ENCODE data around the gene DNAJC4.

DNAJC4 gene

DNA sequence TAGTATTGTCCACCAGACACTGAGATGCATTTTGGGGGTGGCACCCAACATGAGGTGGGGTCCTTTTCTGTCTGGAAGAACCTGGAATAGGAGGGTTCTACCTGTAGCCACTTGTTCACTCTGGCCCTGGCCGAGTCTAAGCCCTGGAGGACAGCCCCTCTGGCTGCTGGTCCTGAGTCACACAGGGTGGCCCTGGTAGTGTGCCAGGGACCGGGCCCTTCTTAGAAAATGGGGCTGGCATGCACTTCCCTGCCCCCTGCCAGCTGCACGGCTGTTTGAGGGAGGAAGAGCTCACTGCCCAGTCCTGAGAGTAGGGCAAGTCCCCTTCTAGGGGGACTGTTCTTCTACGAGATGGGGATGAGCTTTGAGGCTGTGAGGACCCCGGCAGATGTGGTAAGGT is 23.1 kb downstream of the DNAJC4 start:
- TF ChIP-seq, protein P1, sequence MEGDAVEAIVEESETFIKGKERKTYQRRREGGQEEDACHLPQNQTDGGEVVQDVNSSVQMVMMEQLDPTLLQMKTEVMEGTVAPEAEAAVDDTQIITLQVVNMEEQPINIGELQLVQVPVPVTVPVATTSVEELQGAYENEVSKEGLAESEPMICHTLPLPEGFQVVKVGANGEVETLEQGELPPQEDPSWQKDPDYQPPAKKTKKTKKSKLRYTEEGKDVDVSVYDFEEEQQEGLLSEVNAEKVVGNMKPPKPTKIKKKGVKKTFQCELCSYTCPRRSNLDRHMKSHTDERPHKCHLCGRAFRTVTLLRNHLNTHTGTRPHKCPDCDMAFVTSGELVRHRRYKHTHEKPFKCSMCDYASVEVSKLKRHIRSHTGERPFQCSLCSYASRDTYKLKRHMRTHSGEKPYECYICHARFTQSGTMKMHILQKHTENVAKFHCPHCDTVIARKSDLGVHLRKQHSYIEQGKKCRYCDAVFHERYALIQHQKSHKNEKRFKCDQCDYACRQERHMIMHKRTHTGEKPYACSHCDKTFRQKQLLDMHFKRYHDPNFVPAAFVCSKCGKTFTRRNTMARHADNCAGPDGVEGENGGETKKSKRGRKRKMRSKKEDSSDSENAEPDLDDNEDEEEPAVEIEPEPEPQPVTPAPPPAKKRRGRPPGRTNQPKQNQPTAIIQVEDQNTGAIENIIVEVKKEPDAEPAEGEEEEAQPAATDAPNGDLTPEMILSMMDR (IDR thresholded peaks at IDR 0.05; ENCODE audit: low read length, missing control alignments): no peak

DNA sequence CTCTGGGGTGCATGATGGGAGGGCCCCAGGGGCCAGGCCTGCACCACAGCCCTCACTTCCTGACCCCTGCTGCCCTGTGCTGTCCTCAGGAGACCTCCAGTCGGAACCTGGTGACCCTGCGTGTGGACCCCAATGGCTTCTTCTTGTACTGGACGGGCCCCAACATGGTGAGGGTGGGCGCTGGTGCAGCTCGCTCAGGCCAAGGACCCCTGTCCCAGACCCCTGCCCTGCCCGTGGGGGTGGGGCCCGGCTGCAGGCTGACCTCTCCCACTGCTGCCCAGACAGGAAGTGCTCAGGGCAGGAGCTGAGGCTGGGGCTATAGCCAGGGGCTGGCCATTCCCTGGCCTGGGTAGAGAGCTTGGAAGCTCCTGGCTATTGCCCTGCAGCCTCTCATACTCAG is 24.0 kb downstream of the DNAJC4 start:
- no peak for DNase-seq (ENCODE audit: low read depth)
- TF ChIP-seq, protein P1 (IDR thresholded peaks at IDR 0.05; ENCODE audit: low read length, missing control alignments): no peak
- no peak overlapping the region for H3K4me3 ChIP-seq (replicated peaks; ENCODE audit: low read depth, low read length)

More for the DNA sequence above, 23.1 kb downstream of the DNAJC4 start:
- H3K4me3 ChIP-seq (replicated peaks; ENCODE audit: low read depth, low read length): no peak overlapping the region
- no peak for DNase-seq (ENCODE audit: low read depth)

DNA sequence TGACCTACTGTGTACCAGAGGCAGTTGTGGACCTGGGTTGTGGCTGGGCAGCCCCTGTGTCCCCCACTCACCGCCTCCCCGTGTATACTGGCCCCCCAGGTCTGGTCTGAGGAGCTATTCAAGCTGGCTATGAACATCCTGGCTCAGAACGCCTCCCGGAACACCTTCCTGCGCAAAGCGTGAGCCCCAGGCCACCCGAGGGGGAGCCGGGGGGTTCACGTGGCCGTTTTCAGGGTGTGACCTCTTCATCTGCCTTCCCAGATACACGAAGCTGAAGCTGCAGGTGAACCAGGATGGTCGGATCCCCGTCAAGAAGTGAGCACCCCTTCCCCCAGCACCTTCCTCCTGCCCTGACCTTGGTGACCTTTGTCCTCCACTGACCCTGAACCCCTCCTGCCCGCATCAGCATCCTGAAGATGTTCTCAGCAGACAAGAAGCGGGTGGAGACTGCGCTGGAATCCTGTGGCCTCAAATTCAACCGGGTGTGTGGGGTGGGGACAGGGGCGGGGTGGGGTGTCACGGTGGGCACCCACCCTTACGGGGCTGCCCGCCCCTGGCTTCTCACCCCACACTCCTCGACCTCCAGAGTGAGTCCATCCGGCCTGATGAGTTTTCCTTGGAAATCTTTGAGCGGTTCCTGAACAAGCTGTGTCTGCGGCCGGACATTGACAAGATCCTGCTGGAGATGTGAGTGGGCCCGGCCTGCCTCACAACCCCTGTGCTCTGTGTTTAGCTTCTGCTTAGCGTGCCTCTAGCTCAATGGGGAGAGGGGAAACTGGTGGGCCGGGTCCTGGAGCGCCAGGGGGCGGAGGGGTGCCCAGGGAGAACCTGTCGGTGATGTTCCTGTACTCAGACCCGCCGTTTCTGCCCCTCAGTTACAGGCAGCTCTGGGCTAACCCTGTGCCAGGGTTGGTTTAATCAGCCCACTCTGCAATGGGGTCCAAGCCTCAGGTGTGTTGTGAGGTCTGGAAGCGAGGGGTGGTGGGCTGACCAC is 25.1 kb downstream of the DNAJC4 start:
- TF ChIP-seq, protein P1 (IDR thresholded peaks at IDR 0.05; ENCODE audit: low read length, missing control alignments): no peak
- no peak overlapping the region for H3K4me3 ChIP-seq (replicated peaks; ENCODE audit: low read depth, low read length)
- DNase-seq (ENCODE audit: low read depth): no peak

DNA sequence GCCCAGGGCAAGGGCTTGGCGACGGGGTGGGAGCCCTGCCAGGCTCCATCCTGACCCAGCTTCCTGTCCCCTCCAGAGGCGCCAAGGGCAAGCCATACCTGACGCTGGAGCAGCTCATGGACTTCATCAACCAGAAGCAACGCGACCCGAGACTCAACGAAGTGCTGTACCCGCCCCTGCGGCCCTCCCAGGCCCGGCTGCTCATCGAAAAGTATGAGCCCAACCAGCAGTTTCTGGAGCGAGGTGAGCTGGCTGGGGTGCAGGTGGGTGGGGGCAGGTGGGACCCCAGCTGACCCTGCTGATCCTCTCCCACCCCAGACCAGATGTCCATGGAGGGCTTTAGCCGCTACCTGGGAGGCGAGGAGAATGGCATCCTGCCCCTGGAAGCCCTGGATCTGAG is 26.0 kb downstream of the DNAJC4 start:
- DNase-seq (ENCODE audit: low read depth): no peak
- TF ChIP-seq, protein P1 (IDR thresholded peaks at IDR 0.05; ENCODE audit: low read length, missing control alignments): no peak
- no peak overlapping the region for H3K4me3 ChIP-seq (replicated peaks; ENCODE audit: low read depth, low read length)

DNA sequence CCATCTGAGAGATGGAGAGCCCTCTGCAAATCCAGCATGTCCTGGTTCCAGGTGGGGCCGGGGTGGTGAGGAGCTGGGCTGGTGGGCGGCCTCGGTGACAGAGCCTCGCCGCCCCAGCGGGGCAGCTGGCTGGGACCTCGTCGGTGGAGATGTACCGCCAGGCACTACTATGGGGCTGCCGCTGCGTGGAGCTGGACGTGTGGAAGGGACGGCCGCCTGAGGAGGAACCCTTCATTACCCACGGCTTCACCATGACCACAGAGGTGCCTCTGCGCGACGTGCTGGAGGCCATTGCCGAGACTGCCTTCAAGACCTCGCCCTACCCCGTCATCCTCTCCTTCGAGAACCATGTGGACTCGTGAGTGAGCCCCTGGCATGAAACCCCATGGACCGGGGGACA is 28.0 kb downstream of the DNAJC4 start:
- no peak for DNase-seq (ENCODE audit: low read depth)
- no peak overlapping the region for H3K4me3 ChIP-seq (replicated peaks; ENCODE audit: low read depth, low read length)
- TF ChIP-seq, protein P1 (IDR thresholded peaks at IDR 0.05; ENCODE audit: low read length, missing control alignments): no peak

DNA sequence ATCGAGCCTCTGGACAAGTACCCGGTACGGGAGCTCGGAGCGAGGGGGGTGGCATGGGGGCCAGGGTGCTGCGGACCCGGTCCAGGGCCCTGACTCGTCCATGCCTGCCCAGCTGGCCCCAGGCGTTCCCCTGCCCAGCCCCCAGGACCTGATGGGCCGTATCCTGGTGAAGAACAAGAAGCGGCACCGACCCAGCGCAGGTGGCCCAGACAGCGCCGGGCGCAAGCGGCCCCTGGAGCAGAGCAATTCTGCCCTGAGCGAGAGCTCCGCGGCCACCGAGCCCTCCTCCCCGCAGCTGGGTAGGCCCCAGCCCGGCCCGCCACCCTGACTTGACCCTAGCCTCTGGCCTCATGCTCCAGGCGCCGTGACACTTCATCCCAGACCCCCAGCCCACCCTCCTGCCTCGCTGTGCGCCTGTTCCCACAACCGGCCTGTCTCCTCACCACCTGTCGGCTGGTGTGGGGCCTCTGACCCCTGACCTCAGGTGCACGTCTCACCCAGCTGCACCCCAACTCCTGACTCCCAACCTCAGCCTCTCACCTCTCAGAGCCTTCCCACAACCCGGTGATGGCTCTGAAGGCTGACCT is 28.7 kb downstream of the DNAJC4 start:
- H3K4me3 ChIP-seq (replicated peaks; ENCODE audit: low read depth, low read length): no peak overlapping the region
- no peak for DNase-seq (ENCODE audit: low read depth)
- TF ChIP-seq, protein P1 (IDR thresholded peaks at IDR 0.05; ENCODE audit: low read length, missing control alignments): no peak
